K562 (cell line): Measurements from ENCODE around the gene MTREX. TPM values are rescaled to one million over a fixed set of nuclear protein-coding genes. Genes with fewer than 3 reads are reported as not detected.

Experiments used
- ATAC-seq: fragments of 200-7000 bp; cut with Tn5 transposase; 3 replicates; pipeline ENCODE4 v1.9.1; 2020; ENCODE audit warnings: moderate library complexity
- BruUV-seq: library from RNA; stranded (reverse); fragments of 400-500 nt; replicated peaks from 2 replicates; lab custom pipeline; 2021; lab: Mats Ljungman, UMichigan
- CTCF ChIA-PET: fragments of 300-600 bp; formaldehyde crosslinking; extraction: SDS; loops from one replicate; lab custom pipeline; 2021; ENCODE audit warnings: low intra/inter-chr PET ratio; lab: Yijun Ruan, JAX
- POLR2A ChIA-PET: fragments of 300-600, 350-650 bp; sonication (Branson Sonifier 250); formaldehyde crosslinking; extraction: SDS; loops from one replicate; lab custom pipeline; 2021; ENCODE audit warnings: antibody characterized with exemption, inconsistent platforms; lab: Yijun Ruan, JAX
- DNase-seq, 4 experiments: peaks; one replicate each; pipeline versions ENCODE4 v3.0.0 to v3.0.0-alpha.2; 2011 to 2018; ENCODE audit warnings: low spot score in 3 of 4, mixed read lengths in 3 of 4; ENCODE audit errors: extremely low read depth in 1 of 4
- FAIRE-seq: peaks from 2 replicates; lab custom pipeline; 2011; peaks lifted over from hg19 to GRCh38; lab: Jason Lieb, UNC
- H2AFZ ChIP-seq: 2 replicates; pipeline ENCODE4 v1.6.0; 2011; ENCODE audit warnings: low read depth, low read length, control low read depth, inconsistent platforms
- H3K27ac ChIP-seq: fragments of 200-600 bp; 3 replicates; pipeline ENCODE4 v1.8.0; 2011; ENCODE audit warnings: low read depth, mild to moderate bottlenecking, control low read depth, inconsistent platforms, low read length, moderate library complexity, mixed read lengths; ENCODE audit errors: extremely low read depth
- H3K27me3 ChIP-seq, 2 experiments: fragments of 300-600 bp in 1 of 2; 2 replicates in 1 of 2; 3 replicates in 1 of 2; pipeline versions ENCODE4 v1.6.0 to v1.8.0; 2011; ENCODE audit warnings: inconsistent platforms in 2 of 2, low read length in 2 of 2, mild to moderate bottlenecking in 1 of 2, mixed read lengths in 1 of 2, moderate library complexity in 1 of 2; ENCODE audit not compliant: control insufficient read depth in 2 of 2, insufficient read depth in 2 of 2
- H3K36me3 ChIP-seq: fragments of 300-600 bp; 3 replicates; pipeline ENCODE4 v1.8.0; 2011; ENCODE audit warnings: mild to moderate bottlenecking, low read length, inconsistent platforms; ENCODE audit not compliant: control insufficient read depth, insufficient read depth
- H3K4me1 ChIP-seq, 2 experiments: fragments of 200-600 bp in 1 of 2; replicated peaks in 1 of 2; 2 replicates in 1 of 2; 3 replicates in 1 of 2; pipeline versions ENCODE4 v1.5.1 to v1.8.0; 2011; ENCODE audit warnings: inconsistent platforms in 2 of 2, low read length in 2 of 2, mild to moderate bottlenecking in 1 of 2, mixed read lengths in 1 of 2, moderate library complexity in 1 of 2; ENCODE audit not compliant: control insufficient read depth in 2 of 2, insufficient read depth in 2 of 2
- H3K4me2 ChIP-seq: 2 replicates; pipeline ENCODE4 v1.6.1; 2011; ENCODE audit warnings: low read length, control low read depth, inconsistent platforms, mixed read lengths; ENCODE audit not compliant: insufficient read depth
- H3K4me3 ChIP-seq: fragments of 200-600 bp; sonication (generic), shearing (Covaris generic); 2 replicates; pipeline ENCODE4 v1.5.1; 2016; ENCODE audit warnings: control low read depth, inconsistent platforms
- H3K79me2 ChIP-seq: fragments of 200-600 bp; 3 replicates; pipeline ENCODE4 v1.8.0; 2011; ENCODE audit warnings: low read length, inconsistent platforms; ENCODE audit not compliant: control insufficient read depth, insufficient read depth
- H3K9ac ChIP-seq, 2 experiments: 2 replicates each; pipeline versions ENCODE4 v1.6.0 to v1.6.1; 2011; ENCODE audit warnings: low read depth in 2 of 2, low read length in 2 of 2, control low read depth in 1 of 2, inconsistent platforms in 1 of 2, mild to moderate bottlenecking in 1 of 2, mixed read lengths in 1 of 2; ENCODE audit not compliant: insufficient read depth in 1 of 2
- H3K9me1 ChIP-seq: one replicate; pipeline ENCODE4 v1.6.0; 2011; ENCODE audit warnings: inconsistent platforms, mild to moderate bottlenecking, low read length, moderate library complexity; ENCODE audit not compliant: control insufficient read depth, insufficient read depth
- H3K9me3 ChIP-seq: replicated peaks from 2 replicates; pipeline ENCODE4 v1.5.1; 2011; ENCODE audit warnings: low read depth, low read length, inconsistent platforms; ENCODE audit not compliant: control insufficient read depth, insufficient read depth
- H4K20me1 ChIP-seq: replicated peaks from 2 replicates; pipeline ENCODE4 v1.6.1; 2011; ENCODE audit warnings: low read length, inconsistent platforms, mixed read lengths; ENCODE audit not compliant: control insufficient read depth, insufficient read depth
- E2F4 ChIP-seq: sonication (generic); formaldehyde crosslinking; IDR thresholded peaks from 2 replicates; pipeline ENCODE4 v1.8.0; 2022; ENCODE audit warnings: mild to moderate bottlenecking, low read depth, missing genetic modification reagents
- ID3 ChIP-seq, 2 experiments: fragments of 250-450 bp in 1 of 2; fragments of 450-650 bp in 1 of 2; sonication (Bioruptor Pico) in 1 of 2; IDR thresholded peaks; 2 replicates each; pipeline versions ENCODE4 v1.6.1 to v1.8.0; 2016 to 2021; ENCODE audit warnings: mild to moderate bottlenecking in 2 of 2, moderate library complexity in 2 of 2, missing compliant biosample characterization in 1 of 2, missing genetic modification characterization in 1 of 2
- NR2F6 ChIP-seq: fragments of 450-650 bp; formaldehyde crosslinking; IDR thresholded peaks from 2 replicates; pipeline ENCODE4 v1.4.0; 2020; ENCODE audit warnings: mild to moderate bottlenecking
- TFE3 ChIP-seq: fragments of 450-650 bp; formaldehyde crosslinking; IDR thresholded peaks from 2 replicates; pipeline ENCODE4 v1.4.0; 2020; ENCODE audit warnings: mild to moderate bottlenecking, mixed read lengths
- WGBS: fragments of 100-300 bp; shearing (Covaris generic); methylation state at CpG from one replicate; pipeline ENCODE4 v1.1.6; 2016; ENCODE audit warnings: low coverage, mixed read lengths; ENCODE audit not compliant: insufficient coverage; ENCODE audit errors: missing lambda C conversion rate; 5-methylcytosine and 5-hydroxymethylcytosine counted together
- in situ Hi-C: fragments of 300-500 bp; cut with MboI; formaldehyde crosslinking; loops from 4 replicates; pipeline ENCODE4 v1.15.0; 2018; ENCODE audit warnings: inconsistent platforms, mixed read lengths
- intact Hi-C: fragments of 100-400 bp; cut with micrococcal nuclease; formaldehyde crosslinking; loops from 2 replicates; pipeline ENCODE4 v1.14.2; 2022
- polyA plus RNA-seq, 8 experiments: library from polyadenylated mRNA; depleted of rRNA in 4 of 8; stranded (reverse) in 5 of 8; unstranded in 3 of 8; fragments of >200 nt; fragmentation: Nextera tagmentation in 2 of 8; fragmentation: Illumina TruSeq in 1 of 8; extraction: Ambion mirVana in 2 of 8; extraction: Trizol in 1 of 8; gene quantifications; 2 replicates each; pipeline versions ENCODE4 v1.2.1 to v1.2.3, GENCODE V29; 2011 to 2014; ENCODE audit warnings: inconsistent platforms in 1 of 8, missing spikeins in 1 of 8
- total RNA-seq, 7 experiments: library from RNA; depleted of rRNA in 6 of 7; stranded (reverse); fragments of >200 nt in 6 of 7; fragmentation: Illumina TruSeq in 2 of 7; extraction: Trizol in 2 of 7; gene quantifications; 2 replicates each; pipeline versions ENCODE4 v1.2.1 to v1.2.3, GENCODE V29; 2011 to 2021; ENCODE audit warnings: low replicate concordance in 1 of 7

Gene MTREX
- total and polyA plus RNA-seq, 9 of the 15 experiments (the other 6 are each of a cell fraction or from before 2014, with no cell fraction given), result 52.9 to 193 (median 150) TPM

GRCh38 chr5:55426455-55426854 lies 118.7 kb downstream of the MTREX start:
- Histone ChIP-seq H3K36me3 (peaks cover 76% of the 10 kb centered on the region), H3K79me2 (no peaks in the 10 kb centered on the region), H3K4me1 (no peaks in the 10 kb centered on the region), H2AFZ (no peak overlapping the region), H3K27me3 (no peaks in the 10 kb centered on the region), H3K9me3 (peaks cover 19% of the 10 kb centered on the region), H3K9me1 (no peaks in the 10 kb centered on the region), H3K4me2 (no peak overlapping the region), H4K20me1 (no peaks in the 10 kb centered on the region), H3K9ac (no peak overlapping the region), H3K27ac (no peak overlapping the region), H3K4me3 (no peak overlapping the region)
- intact Hi-C loops, result no loop called here
- DNase-seq (no peak), ATAC-seq (no peak), FAIRE-seq (no peak)
- BruUV-seq, result no TSS peak
- ChIA-PET CTCF (no interaction called here), POLR2A (interaction anchor here (0.6 kb wide), 1 partner anchor 127 kb away, joined by 3 read pairs; no protein-coding TSS in a partner anchor)
- in situ Hi-C loops, result no loop called here
- TF ChIP-seq ID3 (CRISPR knock-in tag; IDR thresholded peaks at IDR 0.05) (no peak), ID3 (tag; IDR thresholded peaks at IDR 0.05) (no peak), E2F4 (CRISPR knock-in tag) (no peak), NR2F6 (no peak), TFE3 (CRISPR knock-in tag) (no peak)
- 100% methylated on average over 3 of the region's 4 CpGs for WGBS
